SU-DHL-6 (cell line): ENCODE measurements around the gene CTSK.

ENCODE experiments used
- H2AFZ ChIP-seq: fragments of 200-600 bp; sonication (generic); 2 replicates; pipeline ENCODE4 v1.6.1; 2014; ENCODE audit warnings: low read depth, mild to moderate bottlenecking, moderate library complexity, mixed read lengths, antibody characterized with exemption, low read length; ENCODE audit not compliant: severe bottlenecking
- H3F3A ChIP-seq: fragments of 200-600 bp; shearing (Covaris generic); 2 replicates; pipeline ENCODE4 v1.6.0; 2016; ENCODE audit warnings: antibody characterized with exemption, mild to moderate bottlenecking; ENCODE audit not compliant: insufficient read depth
- H3K27ac ChIP-seq: fragments of 200-600 bp; sonication (generic); 2 replicates; pipeline ENCODE4 v1.5.1; 2016; ENCODE audit warnings: low read depth, mild to moderate bottlenecking, low read length, moderate library complexity, mixed read lengths
- H3K27me3 ChIP-seq: fragments of 200-600 bp; sonication (generic), shearing (Covaris generic); 2 replicates; pipeline ENCODE4 v1.6.0; 2014; ENCODE audit warnings: mild to moderate bottlenecking, low read length
- H3K36me3 ChIP-seq: fragments of 200-600 bp; sonication (generic); 2 replicates; pipeline ENCODE4 v1.6.1; 2014; ENCODE audit warnings: mild to moderate bottlenecking, low read length, mixed read lengths
- H3K4me2 ChIP-seq: fragments of 300-600, 200-600 bp; shearing (Covaris generic), sonication (generic); 2 replicates; pipeline ENCODE4 v1.6.0; 2014; ENCODE audit warnings: low read length, low read depth, mild to moderate bottlenecking; ENCODE audit not compliant: poor library complexity, severe bottlenecking
- H3K4me3 ChIP-seq: fragments of 200-600 bp; sonication (generic); 2 replicates; pipeline ENCODE4 v1.5.1; 2014; ENCODE audit warnings: antibody characterized with exemption, low read length, mild to moderate bottlenecking, mixed read lengths; ENCODE audit not compliant: insufficient read depth, poor library complexity, severe bottlenecking
- H3K79me2 ChIP-seq: fragments of 200-600 bp; sonication (generic); 2 replicates; pipeline ENCODE4 v1.6.1; 2014; ENCODE audit warnings: mild to moderate bottlenecking, low read length, moderate library complexity; ENCODE audit not compliant: insufficient read depth
- H3K9ac ChIP-seq: fragments of 200-600 bp; sonication (generic); 2 replicates; pipeline ENCODE4 v1.7.0; 2014; ENCODE audit warnings: mild to moderate bottlenecking, low read length
- H3K9me2 ChIP-seq: fragments of 200-600 bp; sonication (generic); replicated peaks from 2 replicates; pipeline ENCODE4 v1.6.1; 2014; ENCODE audit warnings: low read length; ENCODE audit not compliant: insufficient read depth
- H3K9me3 ChIP-seq: fragments of 200-600 bp; sonication (generic); 2 replicates; pipeline ENCODE4 v1.6.1; 2014; ENCODE audit warnings: low read length, mixed read lengths; ENCODE audit not compliant: insufficient read depth
- H4K20me1 ChIP-seq: fragments of 200-600 bp; sonication (generic); 2 replicates; pipeline ENCODE4 v1.6.1; 2014; ENCODE audit warnings: low read depth, mild to moderate bottlenecking, antibody characterized with exemption, low read length, moderate library complexity, mixed read lengths
- CTCF ChIP-seq: fragments of 200-600 bp; sonication (generic); IDR thresholded peaks from one replicate; pipeline ENCODE4 v1.5.1; 2017; ENCODE audit warnings: antibody characterized with exemption, mild to moderate bottlenecking, low read length, moderate library complexity; ENCODE audit not compliant: insufficient read depth, poor library complexity, severe bottlenecking
- EZH2phosphoT487 ChIP-seq: fragments of 200-600 bp; sonication (generic), shearing (Covaris generic); conservative IDR thresholded peaks from 2 replicates; pipeline ENCODE4 v1.6.1; 2018; ENCODE audit warnings: mild to moderate bottlenecking, antibody characterized with exemption, low read length, moderate library complexity, mixed read lengths

CTSK gene

GRCh38 chr1:150753416-150753815, 54.6 kb downstream of the CTSK start:
- Histone ChIP-seq H3K27me3 (no peaks in the 10 kb centered on the region), H3F3A (no peaks in the 10 kb centered on the region), H2AFZ (no peak overlapping the region), H3K4me2 (no peak overlapping the region), H4K20me1 (no peaks in the 10 kb centered on the region), H3K4me3 (no peak overlapping the region), H3K9me2 (no peaks in the 10 kb centered on the region), H3K36me3 (peaks cover 17% of the 10 kb centered on the region; the same call in 1 of the 2 replicates), H3K9ac (no peak overlapping the region), H3K9me3 (no peaks in the 10 kb centered on the region), H3K79me2 (no peaks in the 10 kb centered on the region), H3K27ac (no peak overlapping the region)
- TF ChIP-seq EZH2phosphoT487 (no peak), CTCF (no peak)

GRCh38 chr1:150751443-150751842, 56.6 kb downstream of the CTSK start:
- peaks cover 23% of the 10 kb centered on the region for H3K36me3 ChIP-seq

DNA sequence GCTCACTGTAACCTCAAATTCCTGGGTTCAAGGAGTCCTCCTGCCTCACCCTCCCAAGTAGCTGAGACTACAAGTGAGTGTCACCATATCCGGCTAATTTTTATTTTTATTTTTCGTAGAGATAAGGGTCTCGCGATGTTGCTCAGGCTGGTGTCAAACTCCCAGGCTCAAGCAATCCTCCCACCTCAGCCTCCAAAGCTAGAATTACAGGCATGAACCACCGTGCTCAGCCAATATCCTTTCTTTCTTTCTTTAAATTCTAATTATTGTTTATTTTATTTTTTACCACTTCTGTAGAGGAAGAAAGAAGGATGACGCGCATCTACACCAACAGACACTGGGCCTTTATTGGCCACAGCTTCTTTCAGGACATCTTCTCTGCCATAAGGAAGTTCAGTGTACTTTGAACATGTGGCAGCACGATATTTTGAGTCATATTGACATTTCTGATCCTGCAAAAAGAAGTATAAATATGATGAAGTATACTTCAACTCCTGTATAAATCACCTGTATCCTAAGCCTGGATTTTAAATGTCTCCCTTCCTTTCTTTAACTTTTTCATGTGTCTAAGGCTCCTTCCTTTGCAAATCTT, 58.2 kb downstream of the CTSK start:
- Histone ChIP-seq H3K4me2 (no peak overlapping the region), H3K27ac (no peak overlapping the region), H3K36me3 (peaks cover 30% of the 10 kb centered on the region), H4K20me1 (no peaks in the 10 kb centered on the region), H3K4me3 (no peak overlapping the region), H3F3A (peaks cover 4% of the 10 kb centered on the region; the same call in 1 of the 2 replicates), H3K9ac (no peak overlapping the region), H3K9me3 (no peaks in the 10 kb centered on the region), H3K9me2 (no peaks in the 10 kb centered on the region), H3K27me3 (no peaks in the 10 kb centered on the region), H2AFZ (no peak overlapping the region), H3K79me2 (no peaks in the 10 kb centered on the region)
- TF ChIP-seq EZH2phosphoT487 = no peak
- TF ChIP-seq CTCF = no peak

More at GRCh38 chr1:150751443-150751842, 56.6 kb downstream of the CTSK start:
- no peak for TF ChIP-seq EZH2phosphoT487
- no peak for TF ChIP-seq CTCF
- Histone ChIP-seq H3K9me3 (no peaks in the 10 kb centered on the region), H4K20me1 (no peaks in the 10 kb centered on the region), H3F3A (no peaks in the 10 kb centered on the region), H3K4me3 (no peak overlapping the region), H2AFZ (no peak overlapping the region), H3K4me2 (no peak overlapping the region), H3K27ac (no peak overlapping the region), H3K27me3 (no peaks in the 10 kb centered on the region), H3K9me2 (no peaks in the 10 kb centered on the region), H3K9ac (no peak overlapping the region), H3K79me2 (no peaks in the 10 kb centered on the region)
